ENCODE data around the gene ADAMTS2.

ADAMTS2 gene

GRCh38 chr5:179167871-179168451 is 177.3 kb downstream of the ADAMTS2 start:
- DNase-seq (no peak), ATAC-seq (ENCODE audit: insufficient read depth, low read depth) (no peak)
- no peak overlapping the region for H2AFZ ChIP-seq (ENCODE audit: low read depth, low read length)
- no peaks in the 10 kb centered on the region for H3K4me1 ChIP-seq (ENCODE audit: insufficient read depth, low read length)
- no peaks in the 10 kb centered on the region for H3K79me2 ChIP-seq (ENCODE audit: insufficient read depth, low read length)
- no peak overlapping the region for H3K4me3 ChIP-seq (ENCODE audit: low read depth in 1 of 2, low read length in 2 of 2)
- no peaks in the 10 kb centered on the region for H3K9me3 ChIP-seq (ENCODE audit: insufficient read depth, low read length, severe bottlenecking)
- no peak overlapping the region for H3K4me2 ChIP-seq (ENCODE audit: insufficient read depth, low read length)
- H4K20me1 ChIP-seq (ENCODE audit: insufficient read depth, low read length) = no peaks in the 10 kb centered on the region
- no peaks in the 10 kb centered on the region for H3K27me3 ChIP-seq (ENCODE audit: insufficient read depth, low read length, poor library complexity)
- H3K27ac ChIP-seq (ENCODE audit: low read length) = no peak overlapping the region
- TF ChIP-seq EZH2 (IDR thresholded peaks at IDR 0.05; ENCODE audit: borderline replicate concordance, low read depth, low read length, severe bottlenecking) (no peak), CTCF (IDR thresholded peaks at IDR 0.05; ENCODE audit: borderline replicate concordance, extremely low read depth, low read length, poor library complexity, severe bottlenecking) (no peak)
- no peak overlapping the region for H3K9ac ChIP-seq (ENCODE audit: low read depth, low read length)
- no peaks in the 10 kb centered on the region for H3K36me3 ChIP-seq (ENCODE audit: insufficient read depth, low read length)

- Histone ChIP-seq H3K4me1 (ENCODE audit: insufficient read depth, low read length) (no peaks in the 10 kb centered on the region), H3K79me2 (ENCODE audit: insufficient read depth, low read length) (no peaks in the 10 kb centered on the region), H4K20me1 (ENCODE audit: insufficient read depth, low read length) (no peaks in the 10 kb centered on the region), H3K4me2 (ENCODE audit: insufficient read depth, low read length) (no peak overlapping the region), H3K9ac (ENCODE audit: low read depth, low read length) (no peak overlapping the region), H3K36me3 (ENCODE audit: insufficient read depth, low read length) (no peaks in the 10 kb centered on the region), H2AFZ (ENCODE audit: low read depth, low read length) (no peak overlapping the region), H3K4me3 (ENCODE audit: low read depth in 1 of 2, low read length in 2 of 2) (no peak overlapping the region), H3K9me3 (ENCODE audit: insufficient read depth, low read length, severe bottlenecking) (no peaks in the 10 kb centered on the region), H3K27ac (ENCODE audit: low read length) (no peak overlapping the region), H3K27me3 (ENCODE audit: insufficient read depth, low read length, poor library complexity) (no peaks in the 10 kb centered on the region)
- peak; percentile 68 for TF ChIP-seq CTCF (IDR thresholded peaks at IDR 0.05; ENCODE audit: borderline replicate concordance, extremely low read depth, low read length, poor library complexity, severe bottlenecking)
- no peak for TF ChIP-seq EZH2 (IDR thresholded peaks at IDR 0.05; ENCODE audit: borderline replicate concordance, low read depth, low read length, severe bottlenecking)
- DNase-seq (peak; percentile 19), ATAC-seq (ENCODE audit: insufficient read depth, low read depth) (peak; percentile 79)
Measured at GRCh38 chr5:179166886-179167841, 178.1 kb downstream of the ADAMTS2 start.

- H3K27ac ChIP-seq (ENCODE audit: low read length) = no peak overlapping the region
- H3K4me1 ChIP-seq (ENCODE audit: insufficient read depth, low read length) = no peaks in the 10 kb centered on the region
- H3K9ac ChIP-seq (ENCODE audit: low read depth, low read length) = no peak overlapping the region
- no peaks in the 10 kb centered on the region for H3K36me3 ChIP-seq (ENCODE audit: insufficient read depth, low read length)
- H2AFZ ChIP-seq (ENCODE audit: low read depth, low read length) = no peak overlapping the region
- H3K9me3 ChIP-seq (ENCODE audit: insufficient read depth, low read length, severe bottlenecking) = no peaks in the 10 kb centered on the region
- DNase-seq (no peak), ATAC-seq (ENCODE audit: insufficient read depth, low read depth) (no peak)
- no peaks in the 10 kb centered on the region for H3K27me3 ChIP-seq (ENCODE audit: insufficient read depth, low read length, poor library complexity)
- no peak for TF ChIP-seq CTCF (IDR thresholded peaks at IDR 0.05; ENCODE audit: borderline replicate concordance, extremely low read depth, low read length, poor library complexity, severe bottlenecking)
- TF ChIP-seq EZH2 (IDR thresholded peaks at IDR 0.05; ENCODE audit: borderline replicate concordance, low read depth, low read length, severe bottlenecking) = no peak
- H3K79me2 ChIP-seq (ENCODE audit: insufficient read depth, low read length) = no peaks in the 10 kb centered on the region
- H4K20me1 ChIP-seq (ENCODE audit: insufficient read depth, low read length) = no peaks in the 10 kb centered on the region
- H3K4me2 ChIP-seq (ENCODE audit: insufficient read depth, low read length) = no peak overlapping the region
- H3K4me3 ChIP-seq (ENCODE audit: low read depth in 1 of 2, low read length in 2 of 2) = no peak overlapping the region
Measured at GRCh38 chr5:179166171-179166885, 178.9 kb downstream of the ADAMTS2 start.

All from DND-41 (cell line).